Measurements from ENCODE around the gene APLP1.

APLP1 gene

GRCh38 chr19:35901854-35902661 lies 33.7 kb downstream of the APLP1 start, which contains the start of gene HCST:
HCST (plus strand) TSS chr19:35902529; CDS start chr19:35902594, 65 bp downstream.
- POLR2A ChIA-PET (ENCODE audit: low non-redundant PET) = no interaction called here
- TF ChIP-seq CTCF (conservative IDR thresholded peaks at IDR 0.05; ENCODE audit: low read depth) = no peak
- no peak for DNase-seq (ENCODE audit: low spot score)
- peak within 1 kb of the TSS; percentile 89 for H3K27ac ChIP-seq
- CTCF ChIA-PET = no interaction called here

- DNase-seq (ENCODE audit: low spot score) = no peak
- ChIA-PET POLR2A (ENCODE audit: low non-redundant PET) (no interaction called here), CTCF (no interaction called here)
- H3K27ac ChIP-seq = peak overlapping the region; percentile 25
- TF ChIP-seq CTCF (conservative IDR thresholded peaks at IDR 0.05; ENCODE audit: low read depth) = no peak
Measured at GRCh38 chr19:35902870-35903475, 34.6 kb downstream of the APLP1 start.

- ChIA-PET CTCF (interaction anchor here (0.6 kb wide), 1 partner anchor 22 kb away, joined by 3 read pairs; no protein-coding TSS in a partner anchor), POLR2A (ENCODE audit: low non-redundant PET) (no interaction called here)
- peak overlapping the region; percentile 25 for H3K27ac ChIP-seq
- peak; percentile 33 for DNase-seq (ENCODE audit: low spot score)
- no peak for TF ChIP-seq CTCF (conservative IDR thresholded peaks at IDR 0.05; ENCODE audit: low read depth)
Measured at GRCh38 chr19:35903550-35904179, 35.3 kb downstream of the APLP1 start.

- ChIA-PET POLR2A (ENCODE audit: low non-redundant PET) (no interaction called here), CTCF (no interaction called here)
- no peak for TF ChIP-seq CTCF (conservative IDR thresholded peaks at IDR 0.05; ENCODE audit: low read depth)
- no peak overlapping the region for H3K27ac ChIP-seq
- DNase-seq (ENCODE audit: low spot score) = no peak
Measured at GRCh38 chr19:35904311-35905068, 36.1 kb downstream of the APLP1 start.

- ChIA-PET CTCF (interaction anchor here (0.6 kb wide), 1 partner anchor 23 kb away, joined by 3 read pairs; no protein-coding TSS in a partner anchor), POLR2A (ENCODE audit: low non-redundant PET) (no interaction called here)
- no peak overlapping the region for H3K27ac ChIP-seq
- DNase-seq (ENCODE audit: low spot score) = no peak
- TF ChIP-seq CTCF (conservative IDR thresholded peaks at IDR 0.05; ENCODE audit: low read depth) = no peak
Measured at GRCh38 chr19:35905178-35905727, 36.9 kb downstream of the APLP1 start.

GRCh38 chr19:35907377-35907745 lies 39.0 kb downstream of the APLP1 start:
- no peak for DNase-seq (ENCODE audit: low spot score)
- ChIA-PET POLR2A (ENCODE audit: low non-redundant PET) (no interaction called here), CTCF (no interaction called here)
- no peak overlapping the region for H3K27ac ChIP-seq
- no peak for TF ChIP-seq CTCF (conservative IDR thresholded peaks at IDR 0.05; ENCODE audit: low read depth)

Measured in RWPE1 (cell line).